Measurements from ENCODE around the gene AUH. TPM values are rescaled to one million over a fixed set of nuclear protein-coding genes. Genes with fewer than 3 reads are reported as not detected.

AUH gene
- total RNA-seq, 1 donor from 2014 or later: 50.4 TPM

GRCh38 chr9:91220021-91220420 is 141.7 kb downstream of the AUH start:
- no peaks in the 10 kb centered on the region for H3K27me3 Mint-ChIP-seq (ENCODE audit: insufficient read depth)
- no peak overlapping the region for H3K4me3 Mint-ChIP-seq
- peaks cover 37% of the 10 kb centered on the region for H3K36me3 Mint-ChIP-seq (ENCODE audit: low read depth)
- H3K4me1 Mint-ChIP-seq (ENCODE audit: low read depth): peaks cover 14% of the 10 kb centered on the region
- intact Hi-C loops (cut with micrococcal nuclease): no loop called here
- no peak overlapping the region for H3K27ac Mint-ChIP-seq
- no peaks in the 10 kb centered on the region for H3K9me3 Mint-ChIP-seq
- DNase-seq (ENCODE audit: low spot score): no peak

- intact Hi-C loops (cut with micrococcal nuclease): no loop called here
- Mint-ChIP-seq H3K9me3 (no peaks in the 10 kb centered on the region), H3K27me3 (ENCODE audit: insufficient read depth) (no peaks in the 10 kb centered on the region), H3K27ac (no peak overlapping the region), H3K4me3 (no peak overlapping the region), H3K4me1 (ENCODE audit: low read depth) (peaks cover 14% of the 10 kb centered on the region), H3K36me3 (ENCODE audit: low read depth) (peaks cover 37% of the 10 kb centered on the region)
- DNase-seq (ENCODE audit: low spot score): no peak
Measured at GRCh38 chr9:91219557-91219956, 142.2 kb downstream of the AUH start.

- H3K36me3 Mint-ChIP-seq (ENCODE audit: low read depth): peaks cover 43% of the 10 kb centered on the region
- no peaks in the 10 kb centered on the region for H3K27me3 Mint-ChIP-seq (ENCODE audit: insufficient read depth)
- no peaks in the 10 kb centered on the region for H3K9me3 Mint-ChIP-seq
- intact Hi-C loops (cut with micrococcal nuclease): no loop called here
- H3K4me3 Mint-ChIP-seq: no peak overlapping the region
- DNase-seq (ENCODE audit: low spot score): no peak
- H3K27ac Mint-ChIP-seq: no peak overlapping the region
- H3K4me1 Mint-ChIP-seq (ENCODE audit: low read depth): peaks cover 15% of the 10 kb centered on the region
Measured at GRCh38 chr9:91217388-91217787, 144.3 kb downstream of the AUH start.

GRCh38 chr9:91214867-91215266 is 146.9 kb downstream of the AUH start:
- H3K36me3 Mint-ChIP-seq (ENCODE audit: low read depth): peaks cover 37% of the 10 kb centered on the region
- intact Hi-C loops (cut with micrococcal nuclease): no loop called here
- H3K4me1 Mint-ChIP-seq (ENCODE audit: low read depth): peaks cover 25% of the 10 kb centered on the region
- H3K27me3 Mint-ChIP-seq (ENCODE audit: insufficient read depth): no peaks in the 10 kb centered on the region
- H3K9me3 Mint-ChIP-seq: no peaks in the 10 kb centered on the region
- H3K27ac Mint-ChIP-seq: no peak overlapping the region
- no peak for DNase-seq (ENCODE audit: low spot score)
- H3K4me3 Mint-ChIP-seq: no peak overlapping the region

GRCh38 chr9:91214086-91214485 is 147.6 kb downstream of the AUH start:
- Mint-ChIP-seq H3K27me3 (ENCODE audit: insufficient read depth) (no peaks in the 10 kb centered on the region), H3K4me1 (ENCODE audit: low read depth) (peaks cover 25% of the 10 kb centered on the region), H3K9me3 (no peaks in the 10 kb centered on the region), H3K36me3 (ENCODE audit: low read depth) (peaks cover 36% of the 10 kb centered on the region), H3K4me3 (no peak overlapping the region), H3K27ac (no peak overlapping the region)
- no peak for DNase-seq (ENCODE audit: low spot score)
- intact Hi-C loops (cut with micrococcal nuclease): no loop called here

GRCh38 chr9:91212596-91213243 is 149.0 kb downstream of the AUH start:
- Mint-ChIP-seq H3K36me3 (ENCODE audit: low read depth) (peaks cover 33% of the 10 kb centered on the region), H3K27ac (peak overlapping the region; percentile 84), H3K27me3 (ENCODE audit: insufficient read depth) (no peaks in the 10 kb centered on the region), H3K4me3 (no peak overlapping the region), H3K4me1 (ENCODE audit: low read depth) (peaks cover 38% of the 10 kb centered on the region), H3K9me3 (no peaks in the 10 kb centered on the region)
- intact Hi-C loops (cut with micrococcal nuclease): loop anchor here (1.0 kb wide), 1 partner anchor 18 kb away; no protein-coding TSS in a partner anchor
- no peak for DNase-seq (ENCODE audit: low spot score)

GRCh38 chr9:91211919-91212318 is 149.8 kb downstream of the AUH start:
- Mint-ChIP-seq H3K9me3 (no peaks in the 10 kb centered on the region), H3K4me1 (ENCODE audit: low read depth) (peaks cover 46% of the 10 kb centered on the region), H3K4me3 (peak overlapping the region; percentile 34), H3K27ac (peak overlapping the region; percentile 84), H3K36me3 (ENCODE audit: low read depth) (peaks cover 28% of the 10 kb centered on the region), H3K27me3 (ENCODE audit: insufficient read depth) (no peaks in the 10 kb centered on the region)
- intact Hi-C loops (cut with micrococcal nuclease): loop anchor here (1.0 kb wide), 1 partner anchor 18 kb away; no protein-coding TSS in a partner anchor
- no peak for DNase-seq (ENCODE audit: low spot score)

- no peaks in the 10 kb centered on the region for H3K9me3 Mint-ChIP-seq
- no peak for DNase-seq (ENCODE audit: low spot score)
- peak overlapping the region; percentile 34 for H3K4me3 Mint-ChIP-seq
- peaks cover 28% of the 10 kb centered on the region for H3K36me3 Mint-ChIP-seq (ENCODE audit: low read depth)
- peaks cover 50% of the 10 kb centered on the region for H3K4me1 Mint-ChIP-seq (ENCODE audit: low read depth)
- H3K27me3 Mint-ChIP-seq (ENCODE audit: insufficient read depth): no peaks in the 10 kb centered on the region
- intact Hi-C loops (cut with micrococcal nuclease): no loop called here
- H3K27ac Mint-ChIP-seq: peak overlapping the region; percentile 84
Measured at GRCh38 chr9:91211414-91211813, 150.3 kb downstream of the AUH start.

- no peak for DNase-seq (ENCODE audit: low spot score)
- intact Hi-C loops (cut with micrococcal nuclease): no loop called here
- Mint-ChIP-seq H3K4me1 (ENCODE audit: low read depth) (peaks cover 59% of the 10 kb centered on the region), H3K36me3 (ENCODE audit: low read depth) (peaks cover 28% of the 10 kb centered on the region), H3K9me3 (peaks cover 3% of the 10 kb centered on the region), H3K27ac (no peak overlapping the region), H3K27me3 (ENCODE audit: insufficient read depth) (no peaks in the 10 kb centered on the region), H3K4me3 (no peak overlapping the region)
Measured at GRCh38 chr9:91210318-91210717, 151.4 kb downstream of the AUH start.

- no peaks in the 10 kb centered on the region for H3K27me3 Mint-ChIP-seq (ENCODE audit: insufficient read depth)
- peak overlapping the region; percentile 95 for H3K27ac Mint-ChIP-seq
- peaks cover 30% of the 10 kb centered on the region for H3K36me3 Mint-ChIP-seq (ENCODE audit: low read depth)
- peaks cover 59% of the 10 kb centered on the region for H3K4me1 Mint-ChIP-seq (ENCODE audit: low read depth)
- H3K4me3 Mint-ChIP-seq: peak overlapping the region; percentile 19
- intact Hi-C loops (cut with micrococcal nuclease): loop anchor here (1.0 to 2.0 kb wide), 10 partner anchors 16 to 216 kb away; no protein-coding TSS in a partner anchor
- no peak for DNase-seq (ENCODE audit: low spot score)
- peaks cover 12% of the 10 kb centered on the region for H3K9me3 Mint-ChIP-seq
Measured at GRCh38 chr9:91208837-91209236, 152.9 kb downstream of the AUH start.

GRCh38 chr9:91208419-91208745 is 153.3 kb downstream of the AUH start:
- Mint-ChIP-seq H3K4me3 (peak overlapping the region; percentile 68), H3K9me3 (peaks cover 13% of the 10 kb centered on the region), H3K36me3 (ENCODE audit: low read depth) (peaks cover 28% of the 10 kb centered on the region), H3K4me1 (ENCODE audit: low read depth) (peaks cover 59% of the 10 kb centered on the region), H3K27ac (peak overlapping the region; percentile 95), H3K27me3 (ENCODE audit: insufficient read depth) (no peaks in the 10 kb centered on the region)
- DNase-seq (ENCODE audit: low spot score): no peak
- intact Hi-C loops (cut with micrococcal nuclease): loop anchor here (1.0 to 2.0 kb wide), 10 partner anchors 15 to 216 kb away; no protein-coding TSS in a partner anchor

GRCh38 chr9:91207729-91208418 is 153.8 kb downstream of the AUH start:
- intact Hi-C loops (cut with micrococcal nuclease): loop anchor here (1.0 to 2.0 kb wide), 10 partner anchors 15 to 217 kb away; no protein-coding TSS in a partner anchor
- Mint-ChIP-seq H3K9me3 (peaks cover 18% of the 10 kb centered on the region), H3K27ac (peak overlapping the region; percentile 95), H3K4me3 (peak overlapping the region; percentile 68), H3K27me3 (ENCODE audit: insufficient read depth) (no peaks in the 10 kb centered on the region), H3K36me3 (ENCODE audit: low read depth) (peaks cover 31% of the 10 kb centered on the region), H3K4me1 (ENCODE audit: low read depth) (peaks cover 59% of the 10 kb centered on the region)
- DNase-seq (ENCODE audit: low spot score): no peak

GRCh38 chr9:91207397-91207728 is 154.4 kb downstream of the AUH start:
- peaks cover 22% of the 10 kb centered on the region for H3K9me3 Mint-ChIP-seq
- no peaks in the 10 kb centered on the region for H3K27me3 Mint-ChIP-seq (ENCODE audit: insufficient read depth)
- peaks cover 57% of the 10 kb centered on the region for H3K4me1 Mint-ChIP-seq (ENCODE audit: low read depth)
- peaks cover 30% of the 10 kb centered on the region for H3K36me3 Mint-ChIP-seq (ENCODE audit: low read depth)
- intact Hi-C loops (cut with micrococcal nuclease): no loop called here
- DNase-seq (ENCODE audit: low spot score): no peak
- peak overlapping the region; percentile 68 for H3K4me3 Mint-ChIP-seq
- H3K27ac Mint-ChIP-seq: peak overlapping the region; percentile 95
